Ovary (tissue), 3 donors: Measurements from ENCODE around the gene TGFBR1.

Source experiments
- EP300 ChIP-seq: sonication (generic); formaldehyde crosslinking; IDR thresholded peaks from one replicate; pipeline ENCODE4 v1.6.1; 2017; ENCODE audit warnings: antibody characterized with exemption
- POLR2A ChIP-seq: fragments of 450-650 bp; IDR thresholded peaks from one replicate; pipeline ENCODE4 v1.6.1; 2017; ENCODE audit warnings: antibody characterized with exemption, mild to moderate bottlenecking, moderate library complexity
- TF ChIP-seq, protein P1 (sequence below), 3 donors: fragments of 450-650 bp in 2 of 3; fragments of 200-600 bp in 1 of 3; IDR thresholded peaks; one replicate each; pipeline versions ENCODE4 v1.5.1 to v1.8.0; 2016 to 2022; ENCODE audit warnings: antibody characterized with exemption in 3 of 3, mild to moderate bottlenecking in 1 of 3
- donor health status: DM: no; HTN: no; CAD: no.

DNA sequence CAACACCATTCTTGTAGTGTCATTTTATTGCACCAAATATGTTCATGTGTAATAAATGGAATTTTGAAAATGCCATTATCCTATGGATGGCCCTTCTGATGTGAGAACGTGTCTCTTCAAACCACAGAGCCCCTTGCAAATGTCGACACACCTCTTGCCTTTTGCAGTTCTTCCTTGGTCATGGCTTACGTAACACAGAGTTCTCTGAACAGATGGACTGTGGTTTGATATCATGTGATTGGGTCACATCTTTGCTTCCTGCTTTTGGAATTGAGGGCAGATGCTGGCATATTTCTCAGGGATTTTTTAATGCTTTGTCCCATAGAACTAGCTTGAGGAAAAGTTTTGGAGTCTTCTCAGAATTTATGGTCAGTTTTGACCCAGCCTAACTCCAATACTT is 4.6 kb downstream of the TGFBR1 start:
- TF ChIP-seq, protein P1, sequence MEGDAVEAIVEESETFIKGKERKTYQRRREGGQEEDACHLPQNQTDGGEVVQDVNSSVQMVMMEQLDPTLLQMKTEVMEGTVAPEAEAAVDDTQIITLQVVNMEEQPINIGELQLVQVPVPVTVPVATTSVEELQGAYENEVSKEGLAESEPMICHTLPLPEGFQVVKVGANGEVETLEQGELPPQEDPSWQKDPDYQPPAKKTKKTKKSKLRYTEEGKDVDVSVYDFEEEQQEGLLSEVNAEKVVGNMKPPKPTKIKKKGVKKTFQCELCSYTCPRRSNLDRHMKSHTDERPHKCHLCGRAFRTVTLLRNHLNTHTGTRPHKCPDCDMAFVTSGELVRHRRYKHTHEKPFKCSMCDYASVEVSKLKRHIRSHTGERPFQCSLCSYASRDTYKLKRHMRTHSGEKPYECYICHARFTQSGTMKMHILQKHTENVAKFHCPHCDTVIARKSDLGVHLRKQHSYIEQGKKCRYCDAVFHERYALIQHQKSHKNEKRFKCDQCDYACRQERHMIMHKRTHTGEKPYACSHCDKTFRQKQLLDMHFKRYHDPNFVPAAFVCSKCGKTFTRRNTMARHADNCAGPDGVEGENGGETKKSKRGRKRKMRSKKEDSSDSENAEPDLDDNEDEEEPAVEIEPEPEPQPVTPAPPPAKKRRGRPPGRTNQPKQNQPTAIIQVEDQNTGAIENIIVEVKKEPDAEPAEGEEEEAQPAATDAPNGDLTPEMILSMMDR (IDR thresholded peaks at IDR 0.05) = no peak
- no peak for TF ChIP-seq EP300
- no peak for TF ChIP-seq POLR2A
